ENCODE results near the gene POPDC2. TPM values are rescaled to one million over a fixed set of nuclear protein-coding genes. Genes with fewer than 3 reads are reported as not detected.

Gene POPDC2
- total and polyA plus RNA-seq, 10 of the 15 experiments (the other 5 are each of a cell fraction or from before 2014, with no cell fraction given), result 1.8 to 12.7 (median 3.5) TPM

DNA sequence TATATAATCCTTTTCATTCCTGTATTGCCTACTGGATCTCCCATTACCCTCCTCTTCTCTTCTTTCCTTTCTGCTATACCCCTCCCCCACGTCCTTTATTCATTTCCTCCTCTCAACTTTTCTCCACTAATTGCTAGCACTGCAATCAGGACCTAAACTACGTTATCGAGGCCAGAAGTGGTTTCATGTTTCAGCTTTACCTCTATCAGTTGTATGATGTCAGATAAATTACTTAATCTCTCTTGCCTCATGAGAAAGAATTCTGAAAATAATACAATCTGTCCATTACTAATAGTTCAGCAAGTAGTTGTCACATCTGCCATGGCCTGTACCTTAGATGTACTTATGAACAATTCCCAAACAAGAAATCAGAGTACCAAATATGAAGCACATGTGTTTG is 10.6 kb downstream of the POPDC2 start:
- in situ Hi-C loops (cut with MboI) (no loop called here), intact Hi-C loops (cut with micrococcal nuclease; ENCODE audit: unreplicated experiment) (no loop called here)
- FAIRE-seq (no peak), ATAC-seq (no peak), DNase-seq (ENCODE audit: low read depth, low spot score) (no peak)
- BruUV-seq (replicated peaks), result no TSS peak
- Histone ChIP-seq H3K27ac (ENCODE audit: control insufficient read depth, insufficient read depth) (no peak overlapping the region), H3K4me3 (no peak overlapping the region), H3K9ac (ENCODE audit: control insufficient read depth, insufficient read depth, low read length) (no peak overlapping the region), H3K27me3 (replicated peaks in 1 of 2; ENCODE audit: control insufficient read depth in 2 of 2, insufficient read depth in 2 of 2, low read length in 1 of 2) (no peaks in the 10 kb centered on the region), H3K36me3 (ENCODE audit: control insufficient read depth in 2 of 2, insufficient read depth in 2 of 2, low read length in 1 of 2) (peaks cover 0 to 2% of the 10 kb centered on the region in 2 experiments; a peak in 1 of 4 replicates), H3K79me2 (ENCODE audit: control insufficient read depth, insufficient read depth, low read length) (no peaks in the 10 kb centered on the region), H3K4me2 (ENCODE audit: control insufficient read depth, insufficient read depth) (no peak overlapping the region), H4K20me1 (ENCODE audit: control insufficient read depth, insufficient read depth) (no peaks in the 10 kb centered on the region), H3K4me1 (ENCODE audit: control insufficient read depth, insufficient read depth, low read length) (no peaks in the 10 kb centered on the region; the same call in 1 of the 2 replicates), H3K9me3 (replicated peaks; ENCODE audit: control insufficient read depth, insufficient read depth, low read length) (no peaks in the 10 kb centered on the region), H2AFZ (ENCODE audit: control insufficient read depth, low read depth, low read length) (no peak overlapping the region)
- WGBS (ENCODE audit: insufficient coverage, insufficient replicate concordance, low lambda C conversion rate, missing lambda C conversion rate), result 85% methylated on average over 3 of the region's 3 CpGs
- ChIA-PET SMC1A (ENCODE audit: uncharacterized antibody, unreplicated experiment) (interaction anchor here (1.1 to 3.2 kb wide), 7 partner anchors 9 to 50 kb away, joined by 3 to 10 read pairs (median 5); partner anchors contain the start of gene POPDC2), RAD21 (ENCODE audit: unreplicated experiment) (interaction anchor here (1.0 to 2.1 kb wide), 2 partner anchors 13 to 49 kb away, joined by 3 to 4 read pairs; no protein-coding TSS in a partner anchor), CTCF (interaction anchor here (0.8 to 1.9 kb wide), 4 partner anchors 9 to 23 kb away, joined by 3 to 5 read pairs (median 4); no protein-coding TSS in a partner anchor), POLR2A (interaction anchor here (0.7 to 1.0 kb wide), 2 partner anchors 12 to 25 kb away, joined by 3 to 4 read pairs; no protein-coding TSS in a partner anchor)
- TF ChIP-seq, protein P1, sequence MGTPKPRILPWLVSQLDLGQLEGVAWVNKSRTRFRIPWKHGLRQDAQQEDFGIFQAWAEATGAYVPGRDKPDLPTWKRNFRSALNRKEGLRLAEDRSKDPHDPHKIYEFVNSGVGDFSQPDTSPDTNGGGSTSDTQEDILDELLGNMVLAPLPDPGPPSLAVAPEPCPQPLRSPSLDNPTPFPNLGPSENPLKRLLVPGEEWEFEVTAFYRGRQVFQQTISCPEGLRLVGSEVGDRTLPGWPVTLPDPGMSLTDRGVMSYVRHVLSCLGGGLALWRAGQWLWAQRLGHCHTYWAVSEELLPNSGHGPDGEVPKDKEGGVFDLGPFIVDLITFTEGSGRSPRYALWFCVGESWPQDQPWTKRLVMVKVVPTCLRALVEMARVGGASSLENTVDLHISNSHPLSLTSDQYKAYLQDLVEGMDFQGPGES (IDR thresholded peaks at IDR 0.05), result no peak
- TF ChIP-seq, protein P2, sequence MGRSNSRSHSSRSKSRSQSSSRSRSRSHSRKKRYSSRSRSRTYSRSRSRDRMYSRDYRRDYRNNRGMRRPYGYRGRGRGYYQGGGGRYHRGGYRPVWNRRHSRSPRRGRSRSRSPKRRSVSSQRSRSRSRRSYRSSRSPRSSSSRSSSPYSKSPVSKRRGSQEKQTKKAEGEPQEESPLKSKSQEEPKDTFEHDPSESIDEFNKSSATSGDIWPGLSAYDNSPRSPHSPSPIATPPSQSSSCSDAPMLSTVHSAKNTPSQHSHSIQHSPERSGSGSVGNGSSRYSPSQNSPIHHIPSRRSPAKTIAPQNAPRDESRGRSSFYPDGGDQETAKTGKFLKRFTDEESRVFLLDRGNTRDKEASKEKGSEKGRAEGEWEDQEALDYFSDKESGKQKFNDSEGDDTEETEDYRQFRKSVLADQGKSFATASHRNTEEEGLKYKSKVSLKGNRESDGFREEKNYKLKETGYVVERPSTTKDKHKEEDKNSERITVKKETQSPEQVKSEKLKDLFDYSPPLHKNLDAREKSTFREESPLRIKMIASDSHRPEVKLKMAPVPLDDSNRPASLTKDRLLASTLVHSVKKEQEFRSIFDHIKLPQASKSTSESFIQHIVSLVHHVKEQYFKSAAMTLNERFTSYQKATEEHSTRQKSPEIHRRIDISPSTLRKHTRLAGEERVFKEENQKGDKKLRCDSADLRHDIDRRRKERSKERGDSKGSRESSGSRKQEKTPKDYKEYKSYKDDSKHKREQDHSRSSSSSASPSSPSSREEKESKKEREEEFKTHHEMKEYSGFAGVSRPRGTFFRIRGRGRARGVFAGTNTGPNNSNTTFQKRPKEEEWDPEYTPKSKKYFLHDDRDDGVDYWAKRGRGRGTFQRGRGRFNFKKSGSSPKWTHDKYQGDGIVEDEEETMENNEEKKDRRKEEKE (IDR thresholded peaks at IDR 0.05), result no peak
- TF ChIP-seq, protein P3, sequence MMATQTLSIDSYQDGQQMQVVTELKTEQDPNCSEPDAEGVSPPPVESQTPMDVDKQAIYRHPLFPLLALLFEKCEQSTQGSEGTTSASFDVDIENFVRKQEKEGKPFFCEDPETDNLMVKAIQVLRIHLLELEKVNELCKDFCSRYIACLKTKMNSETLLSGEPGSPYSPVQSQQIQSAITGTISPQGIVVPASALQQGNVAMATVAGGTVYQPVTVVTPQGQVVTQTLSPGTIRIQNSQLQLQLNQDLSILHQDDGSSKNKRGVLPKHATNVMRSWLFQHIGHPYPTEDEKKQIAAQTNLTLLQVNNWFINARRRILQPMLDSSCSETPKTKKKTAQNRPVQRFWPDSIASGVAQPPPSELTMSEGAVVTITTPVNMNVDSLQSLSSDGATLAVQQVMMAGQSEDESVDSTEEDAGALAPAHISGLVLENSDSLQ (IDR thresholded peaks at IDR 0.05), result no peak
- TF ChIP-seq STAT1 (conservative IDR thresholded peaks at IDR 0.05) (no peak), MYB (IDR thresholded peaks at IDR 0.05; ENCODE audit: borderline replicate concordance, low read depth, low read length) (no peak), SREBF2 (IDR thresholded peaks at IDR 0.05; ENCODE audit: low read length) (no peak), ESRRA (IDR thresholded peaks at IDR 0.05; ENCODE audit: low read length) (no peak)
